A673 (cell line): ENCODE data around the gene ZNF205.

Experiments used
- CTCF ChIP-seq: fragments of 300-800, 200-600 bp; sonication (generic); conservative IDR thresholded peaks from 2 replicates; pipeline ENCODE4 v1.5.1; 2017; ENCODE audit warnings: low read depth, mild to moderate bottlenecking, antibody characterized with exemption, low read length, moderate library complexity, mixed read lengths
- EZH2 ChIP-seq: fragments of 200-600 bp; sonication (generic); IDR thresholded peaks from 2 replicates; pipeline ENCODE4 v1.6.1; 2017; ENCODE audit warnings: borderline replicate concordance, low read depth, mild to moderate bottlenecking, mixed read lengths, antibody characterized with exemption, low read length; ENCODE audit not compliant: poor library complexity, severe bottlenecking

GRCh38 chr16:3157229-3158025, 45.0 kb downstream of the ZNF205 start:
- TF ChIP-seq CTCF (no peak), EZH2 (no peak)
